Fibroblast of lung (primary cell): ENCODE results near the gene CA12.

ENCODE experiments used
- EZH2 ChIP-seq: IDR thresholded peaks from 2 replicates; pipeline ENCODE4 v1.5.1; 2012; ENCODE audit warnings: low read length, control low read depth, mild to moderate bottlenecking; ENCODE audit errors: missing control alignments
- TF ChIP-seq, protein P1 (sequence below), 2 donors: IDR thresholded peaks in 1 of 2; conservative IDR thresholded peaks in 1 of 2; 1 replicate in 1 of 2; 2 replicates in 1 of 2; pipeline ENCODE4 v1.5.1; 2011 to 2012; ENCODE audit warnings: low read length in 2 of 2, control low read depth in 1 of 2, inconsistent platforms in 1 of 2, low read depth in 1 of 2, mild to moderate bottlenecking in 1 of 2

GRCh38 chr15:63366451-63366850 is 15.2 kb downstream of the CA12 start:
- TF ChIP-seq, protein P1, sequence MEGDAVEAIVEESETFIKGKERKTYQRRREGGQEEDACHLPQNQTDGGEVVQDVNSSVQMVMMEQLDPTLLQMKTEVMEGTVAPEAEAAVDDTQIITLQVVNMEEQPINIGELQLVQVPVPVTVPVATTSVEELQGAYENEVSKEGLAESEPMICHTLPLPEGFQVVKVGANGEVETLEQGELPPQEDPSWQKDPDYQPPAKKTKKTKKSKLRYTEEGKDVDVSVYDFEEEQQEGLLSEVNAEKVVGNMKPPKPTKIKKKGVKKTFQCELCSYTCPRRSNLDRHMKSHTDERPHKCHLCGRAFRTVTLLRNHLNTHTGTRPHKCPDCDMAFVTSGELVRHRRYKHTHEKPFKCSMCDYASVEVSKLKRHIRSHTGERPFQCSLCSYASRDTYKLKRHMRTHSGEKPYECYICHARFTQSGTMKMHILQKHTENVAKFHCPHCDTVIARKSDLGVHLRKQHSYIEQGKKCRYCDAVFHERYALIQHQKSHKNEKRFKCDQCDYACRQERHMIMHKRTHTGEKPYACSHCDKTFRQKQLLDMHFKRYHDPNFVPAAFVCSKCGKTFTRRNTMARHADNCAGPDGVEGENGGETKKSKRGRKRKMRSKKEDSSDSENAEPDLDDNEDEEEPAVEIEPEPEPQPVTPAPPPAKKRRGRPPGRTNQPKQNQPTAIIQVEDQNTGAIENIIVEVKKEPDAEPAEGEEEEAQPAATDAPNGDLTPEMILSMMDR (conservative IDR thresholded peaks at IDR 0.05 in 1 of 2, IDR thresholded peaks at IDR 0.05 in 1 of 2; ENCODE audit: low read depth in 1 of 2, low read length in 2 of 2), result no peak
- TF ChIP-seq EZH2, result no peak
